Measurements from ENCODE around the gene C10orf71.

The C10orf71 gene

DNA sequence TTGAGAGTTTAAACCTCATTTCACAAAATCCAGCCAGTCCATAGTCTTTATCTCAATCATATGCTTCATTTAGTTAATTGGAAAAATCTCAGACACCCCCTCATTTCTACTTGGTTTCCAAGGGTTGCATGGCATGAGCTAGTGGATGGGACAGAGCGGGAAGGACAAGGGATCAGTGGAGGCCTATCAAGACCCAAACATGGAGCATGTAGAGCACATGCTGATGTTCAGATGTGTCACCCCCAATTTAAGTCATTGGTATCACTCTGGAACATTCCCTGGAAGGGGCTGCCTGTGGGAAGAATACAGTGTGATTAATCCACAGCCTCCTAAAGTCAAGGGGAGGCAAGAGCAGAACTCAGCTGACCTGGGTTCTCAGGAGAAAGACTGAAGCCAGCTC, 2.3 kb downstream of the C10orf71 start:
- H3K9ac ChIP-seq (ENCODE audit: low read length), result no peak overlapping the region
- H3K4me3 ChIP-seq (ENCODE audit: low read length), result no peak overlapping the region

DNA sequence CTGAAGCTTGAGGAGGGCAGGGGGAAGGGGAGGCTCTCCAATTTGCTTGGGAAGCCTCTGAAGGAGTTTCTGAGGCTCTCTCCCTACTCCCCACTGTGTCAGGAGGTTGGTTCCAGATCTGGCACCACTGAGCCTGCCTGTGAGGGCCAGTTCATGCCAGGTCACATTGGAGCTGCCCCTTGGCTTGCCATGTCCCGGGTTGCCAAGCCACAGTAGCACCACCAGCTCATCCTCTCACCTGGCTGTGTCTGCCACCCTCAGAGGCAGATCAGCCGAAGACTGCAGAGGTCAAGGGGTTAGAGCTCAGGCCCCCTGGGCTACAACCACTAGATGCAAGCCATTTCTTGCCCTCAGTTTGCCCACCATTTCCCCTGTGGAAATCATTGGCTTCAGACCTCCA, 3.1 kb downstream of the C10orf71 start:
- no peak overlapping the region for H2AFZ ChIP-seq (ENCODE audit: low read length)
- DNase-seq, result no peak
- no peaks in the 10 kb centered on the region; the same call in 1 of the 2 replicates for H3F3A ChIP-seq (ENCODE audit: insufficient read depth, low read length)
- H3K4me1 ChIP-seq (ENCODE audit: low read length), result peaks cover 8% of the 10 kb centered on the region
- H3K9ac ChIP-seq (ENCODE audit: low read length), result no peak overlapping the region
- H3K9me2 ChIP-seq (replicated peaks; ENCODE audit: insufficient read depth, low read length), result no peaks in the 10 kb centered on the region
- TF ChIP-seq EZH2 (optimal IDR thresholded peaks at IDR 0.05; ENCODE audit: low read depth, low read length) (no peak), EZH2phosphoT487 (IDR thresholded peaks at IDR 0.05; ENCODE audit: low read length) (no peak)
- TF ChIP-seq, protein P1, sequence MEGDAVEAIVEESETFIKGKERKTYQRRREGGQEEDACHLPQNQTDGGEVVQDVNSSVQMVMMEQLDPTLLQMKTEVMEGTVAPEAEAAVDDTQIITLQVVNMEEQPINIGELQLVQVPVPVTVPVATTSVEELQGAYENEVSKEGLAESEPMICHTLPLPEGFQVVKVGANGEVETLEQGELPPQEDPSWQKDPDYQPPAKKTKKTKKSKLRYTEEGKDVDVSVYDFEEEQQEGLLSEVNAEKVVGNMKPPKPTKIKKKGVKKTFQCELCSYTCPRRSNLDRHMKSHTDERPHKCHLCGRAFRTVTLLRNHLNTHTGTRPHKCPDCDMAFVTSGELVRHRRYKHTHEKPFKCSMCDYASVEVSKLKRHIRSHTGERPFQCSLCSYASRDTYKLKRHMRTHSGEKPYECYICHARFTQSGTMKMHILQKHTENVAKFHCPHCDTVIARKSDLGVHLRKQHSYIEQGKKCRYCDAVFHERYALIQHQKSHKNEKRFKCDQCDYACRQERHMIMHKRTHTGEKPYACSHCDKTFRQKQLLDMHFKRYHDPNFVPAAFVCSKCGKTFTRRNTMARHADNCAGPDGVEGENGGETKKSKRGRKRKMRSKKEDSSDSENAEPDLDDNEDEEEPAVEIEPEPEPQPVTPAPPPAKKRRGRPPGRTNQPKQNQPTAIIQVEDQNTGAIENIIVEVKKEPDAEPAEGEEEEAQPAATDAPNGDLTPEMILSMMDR (IDR thresholded peaks at IDR 0.05; ENCODE audit: low read length), result no peak
- H4K20me1 ChIP-seq (ENCODE audit: insufficient read depth, low read length), result no peaks in the 10 kb centered on the region
- H3K79me2 ChIP-seq (ENCODE audit: low read length), result no peaks in the 10 kb centered on the region
- no peak overlapping the region for H3K4me2 ChIP-seq (ENCODE audit: low read depth, low read length)
- H3K9me3 ChIP-seq (replicated peaks; ENCODE audit: insufficient read depth, low read length), result no peaks in the 10 kb centered on the region
- H3K36me3 ChIP-seq (replicated peaks; ENCODE audit: insufficient read depth, low read length), result no peaks in the 10 kb centered on the region
- H3K4me3 ChIP-seq (ENCODE audit: low read length), result no peak overlapping the region
- no peak overlapping the region for H3K27ac ChIP-seq (ENCODE audit: low read length)
- H3K27me3 ChIP-seq (replicated peaks; ENCODE audit: insufficient read depth, low read length), result no peaks in the 10 kb centered on the region

More for the DNA sequence above, 2.3 kb downstream of the C10orf71 start:
- Histone ChIP-seq H2AFZ (ENCODE audit: low read length) (no peak overlapping the region), H3K27me3 (replicated peaks; ENCODE audit: insufficient read depth, low read length) (no peaks in the 10 kb centered on the region), H3K4me1 (ENCODE audit: low read length) (peaks cover 8% of the 10 kb centered on the region), H3F3A (ENCODE audit: insufficient read depth, low read length) (no peaks in the 10 kb centered on the region; the same call in 1 of the 2 replicates), H3K4me2 (ENCODE audit: low read depth, low read length) (no peak overlapping the region), H3K9me3 (replicated peaks; ENCODE audit: insufficient read depth, low read length) (no peaks in the 10 kb centered on the region), H3K27ac (ENCODE audit: low read length) (no peak overlapping the region), H3K9me2 (replicated peaks; ENCODE audit: insufficient read depth, low read length) (no peaks in the 10 kb centered on the region), H3K79me2 (ENCODE audit: low read length) (no peaks in the 10 kb centered on the region), H4K20me1 (ENCODE audit: insufficient read depth, low read length) (no peaks in the 10 kb centered on the region), H3K36me3 (replicated peaks; ENCODE audit: insufficient read depth, low read length) (no peaks in the 10 kb centered on the region)
- no peak for DNase-seq
- TF ChIP-seq, protein P1 (IDR thresholded peaks at IDR 0.05; ENCODE audit: low read length), result no peak
- TF ChIP-seq EZH2 (optimal IDR thresholded peaks at IDR 0.05; ENCODE audit: low read depth, low read length), result no peak
- TF ChIP-seq EZH2phosphoT487 (IDR thresholded peaks at IDR 0.05; ENCODE audit: low read length), result no peak

DNA sequence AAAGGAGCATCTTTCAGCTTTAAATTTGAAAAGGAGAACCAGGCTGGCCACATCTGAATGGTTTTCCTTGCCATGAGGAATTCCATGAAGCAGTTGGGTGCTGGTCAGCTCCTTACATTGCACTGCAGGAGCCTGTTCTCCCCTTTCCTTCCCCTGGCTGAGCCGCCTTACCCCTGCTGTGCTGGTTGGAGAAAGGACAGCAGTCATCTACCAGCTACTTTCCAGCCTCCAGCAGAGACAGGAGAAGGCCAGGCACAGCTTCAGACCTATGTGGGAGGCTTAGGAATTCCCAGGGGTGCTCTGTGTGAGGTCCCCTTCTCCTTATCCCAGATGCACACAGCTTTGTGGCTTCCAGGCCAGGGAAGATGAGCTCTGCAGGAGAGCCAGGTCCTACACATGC, 4.7 kb downstream of the C10orf71 start:
- TF ChIP-seq EZH2phosphoT487 (IDR thresholded peaks at IDR 0.05; ENCODE audit: low read length) (no peak), EZH2 (optimal IDR thresholded peaks at IDR 0.05; ENCODE audit: low read depth, low read length) (no peak)
- TF ChIP-seq, protein P1 (IDR thresholded peaks at IDR 0.05; ENCODE audit: low read length), result no peak
- Histone ChIP-seq H3K36me3 (replicated peaks; ENCODE audit: insufficient read depth, low read length) (no peaks in the 10 kb centered on the region), H3K4me2 (ENCODE audit: low read depth, low read length) (no peak overlapping the region), H3K4me1 (ENCODE audit: low read length) (peaks cover 8% of the 10 kb centered on the region), H3K79me2 (ENCODE audit: low read length) (no peaks in the 10 kb centered on the region), H3K9me2 (replicated peaks; ENCODE audit: insufficient read depth, low read length) (no peaks in the 10 kb centered on the region), H4K20me1 (ENCODE audit: insufficient read depth, low read length) (no peaks in the 10 kb centered on the region), H3K9me3 (replicated peaks; ENCODE audit: insufficient read depth, low read length) (no peaks in the 10 kb centered on the region), H3K27ac (ENCODE audit: low read length) (no peak overlapping the region), H3F3A (ENCODE audit: insufficient read depth, low read length) (no peaks in the 10 kb centered on the region; the same call in 1 of the 2 replicates), H3K4me3 (ENCODE audit: low read length) (no peak overlapping the region), H2AFZ (ENCODE audit: low read length) (no peak overlapping the region), H3K9ac (ENCODE audit: low read length) (no peak overlapping the region), H3K27me3 (replicated peaks; ENCODE audit: insufficient read depth, low read length) (no peaks in the 10 kb centered on the region)
- DNase-seq, result no peak
